Measurements from ENCODE around the gene FKBP6.
"Not testable (repeated sequence)": the region's sequence is repeated elsewhere in the genome, so short reads cannot be mapped to it uniquely, and the experiment has no call there.

GRCh38 chr7:73297706-73298105 is 30.3 kb upstream of the FKBP6 start:
- not testable (repeated sequence) for TF ChIP-seq CTCF (IDR thresholded peaks at IDR 0.05; ENCODE audit: borderline replicate concordance, extremely low read depth, low read length, poor library complexity, severe bottlenecking); EZH2 (IDR thresholded peaks at IDR 0.05; ENCODE audit: borderline replicate concordance, low read depth, low read length, severe bottlenecking)

Measured in DND-41 (cell line).